Panc1 (cell line): ENCODE measurements around the gene GPC6.

Source experiments
- CTCF ChIP-seq: fragments of 450-650 bp; IDR thresholded peaks from 2 replicates; pipeline ENCODE4 v1.5.1; 2017; ENCODE audit warnings: mild to moderate bottlenecking
- POLR2AphosphoS5 ChIP-seq: IDR thresholded peaks from 2 replicates; pipeline ENCODE4 v1.6.1; 2012; ENCODE audit warnings: mild to moderate bottlenecking, low read depth, low read length, moderate library complexity
- REST ChIP-seq, 2 experiments: IDR thresholded peaks; 2 replicates each; pipeline ENCODE4 v1.6.1; 2011 to 2012; ENCODE audit warnings: low read depth in 2 of 2, control low read depth in 1 of 2, low read length in 1 of 2, mild to moderate bottlenecking in 1 of 2, moderate library complexity in 1 of 2; ENCODE audit not compliant: insufficient read depth in 1 of 2
- SIN3A ChIP-seq: IDR thresholded peaks from 2 replicates; pipeline ENCODE4 v1.6.1; 2012; ENCODE audit warnings: low read depth, mild to moderate bottlenecking, low read length, moderate library complexity, borderline replicate concordance; ENCODE audit not compliant: insufficient read depth
- TCF7L2 ChIP-seq: IDR thresholded peaks from 2 replicates; pipeline ENCODE4 v1.6.1; 2011; ENCODE audit warnings: mild to moderate bottlenecking, low read depth, low read length, inconsistent platforms

- TF ChIP-seq CTCF = no peak
- TF ChIP-seq POLR2AphosphoS5 = no peak
- TF ChIP-seq REST (IDR thresholded peaks at IDR 0.05; ENCODE audit: insufficient read depth in 1 of 2, low read depth in 2 of 2, low read length in 1 of 2) = no peak
- TF ChIP-seq TCF7L2 = no peak
- TF ChIP-seq SIN3A = no peak
These were observed 70.0 kb downstream of the GPC6 start for GRCh38 chr13:93296584-93296983.
